HCT116 (cell line): ENCODE data around the gene IFT122. TPM values are rescaled to one million over a fixed set of nuclear protein-coding genes. Genes with fewer than 3 reads are reported as not detected.

ENCODE experiments used
- ATAC-seq: fragments of 200-7000 bp; cut with Tn5 transposase; 2 replicates; pipeline ENCODE4 v1.9.1; 2020; ENCODE audit warnings: mild to moderate bottlenecking, moderate library complexity
- BruUV-seq: library from RNA; stranded (reverse); fragments of 400-500 nt; replicated peaks from 2 replicates; lab custom pipeline; 2021; lab: Mats Ljungman, UMichigan
- CTCF ChIA-PET: fragments of 300-600 bp; sonication (Branson Sonifier 250); formaldehyde crosslinking; loops from one replicate; lab custom pipeline; 2021; ENCODE audit warnings: antibody characterized with exemption; lab: Charles Lee
- POLR2A ChIA-PET: fragments of 300-600, 350-600 bp; sonication (Branson Sonifier 250); formaldehyde crosslinking; loops from one replicate; lab custom pipeline; 2021; ENCODE audit warnings: antibody characterized with exemption; lab: Charles Lee
- RAD21 ChIA-PET, 2 experiments: fragments of 300-600 bp; sonication (Branson Sonifier 250); formaldehyde crosslinking; loops; one replicate each; lab custom pipeline; 2023; ENCODE audit warnings: low total read pairs in 2 of 2; ENCODE audit not compliant: uncharacterized antibody in 2 of 2, unreplicated experiment in 2 of 2, low non-redundant PET in 1 of 2; lab: Charles Lee
- DNase-seq: peaks from one replicate; pipeline ENCODE4 v3.0.0-alpha.2; 2010; ENCODE audit warnings: low read depth, low spot score
- H2AFZ ChIP-seq: fragments of 200-600 bp; shearing (Covaris generic), sonication (generic); 2 replicates; pipeline ENCODE4 v1.6.1; 2017; ENCODE audit warnings: low read depth, mixed run types, mixed read lengths, antibody characterized with exemption, low read length; ENCODE audit not compliant: poor library complexity, severe bottlenecking
- H3K27ac ChIP-seq: 2 replicates; pipeline ENCODE4 v1.5.1; 2012; ENCODE audit warnings: low read depth, low read length
- H3K27me3 ChIP-seq: fragments of 200-600 bp; sonication (generic); 2 replicates; pipeline ENCODE4 v1.6.1; 2016; ENCODE audit warnings: mixed run types, low read length, mixed read lengths; ENCODE audit not compliant: insufficient read depth
- H3K36me3 ChIP-seq, 2 experiments: fragments of 200-500 bp in 1 of 2; fragments of 200-600 bp in 1 of 2; sonication (Bioruptor generic) in 1 of 2; sonication (generic) in 1 of 2; 2 replicates each; pipeline versions ENCODE4 v1.5.1 to v1.6.1; 2014 to 2016; ENCODE audit warnings: low read length in 2 of 2, inconsistent platforms in 1 of 2, mixed read lengths in 1 of 2, mixed run types in 1 of 2; ENCODE audit not compliant: insufficient read depth in 2 of 2, control insufficient read depth in 1 of 2
- H3K4me1 ChIP-seq, 2 experiments: fragments of 200-600 bp in 1 of 2; sonication (generic) in 1 of 2; 2 replicates each; pipeline versions ENCODE4 v1.5.1 to v1.6.1; 2012 to 2017; ENCODE audit warnings: low read length in 2 of 2, inconsistent platforms in 1 of 2, mild to moderate bottlenecking in 1 of 2, mixed read lengths in 1 of 2, mixed run types in 1 of 2, moderate library complexity in 1 of 2; ENCODE audit not compliant: insufficient read depth in 2 of 2, control insufficient read depth in 1 of 2
- H3K4me2 ChIP-seq: fragments of 200-600 bp; sonication (generic); 2 replicates; pipeline ENCODE4 v1.6.1; 2017; ENCODE audit warnings: mixed run types, low read length, mixed read lengths
- H3K4me3 ChIP-seq, 2 experiments: fragments of 200-600 bp in 1 of 2; sonication (generic) in 1 of 2; replicated peaks in 1 of 2; 2 replicates each; pipeline ENCODE4 v1.5.1; 2011 to 2016; ENCODE audit warnings: low read length in 2 of 2, control low read depth in 1 of 2, low read depth in 1 of 2, mild to moderate bottlenecking in 1 of 2, mixed read lengths in 1 of 2, mixed run types in 1 of 2
- H3K79me2 ChIP-seq: fragments of 200-600 bp; sonication (generic); 2 replicates; pipeline ENCODE4 v1.6.1; 2017; ENCODE audit warnings: mild to moderate bottlenecking, mixed run types, low read length, moderate library complexity, mixed read lengths; ENCODE audit not compliant: insufficient read depth
- H3K9ac ChIP-seq: fragments of 200-600 bp; sonication (generic); 2 replicates; pipeline ENCODE4 v1.6.1; 2016; ENCODE audit warnings: low read length, mixed read lengths
- H3K9me2 ChIP-seq: fragments of 200-600 bp; sonication (generic), shearing (Covaris generic); 2 replicates; pipeline ENCODE4 v1.6.1; 2017; ENCODE audit warnings: mixed run types, mild to moderate bottlenecking, moderate library complexity; ENCODE audit not compliant: insufficient read depth
- H3K9me3 ChIP-seq, 2 experiments: fragments of 200-500 bp in 1 of 2; fragments of 200-600 bp in 1 of 2; sonication (Bioruptor generic) in 1 of 2; sonication (generic) in 1 of 2; 2 replicates each; pipeline ENCODE4 v1.6.1; 2014 to 2017; ENCODE audit warnings: low read length in 2 of 2, mixed read lengths in 2 of 2, inconsistent platforms in 1 of 2, low read depth in 1 of 2, mild to moderate bottlenecking in 1 of 2, mixed run types in 1 of 2, moderate library complexity in 1 of 2; ENCODE audit not compliant: control insufficient read depth in 1 of 2, insufficient read depth in 1 of 2
- H4K20me1 ChIP-seq: fragments of 200-600 bp; sonication (generic), shearing (Covaris generic); 2 replicates; pipeline ENCODE4 v1.6.1; 2017; ENCODE audit warnings: mixed run types, mild to moderate bottlenecking, moderate library complexity; ENCODE audit not compliant: insufficient read depth
- CEBPB ChIP-seq: IDR thresholded peaks from 2 replicates; pipeline ENCODE4 v1.6.1; 2012; ENCODE audit warnings: low read depth
- CTCF ChIP-seq, 3 experiments: fragments of 200-600 bp in 1 of 3; sonication (generic) in 1 of 3; IDR thresholded peaks in 2 of 3; conservative IDR thresholded peaks in 1 of 3; 2 replicates each; pipeline ENCODE4 v1.5.1; 2012 to 2017; ENCODE audit warnings: low read depth in 2 of 3, low read length in 2 of 3, antibody characterized with exemption in 1 of 3, borderline replicate concordance in 1 of 3, control low read depth in 1 of 3, mild to moderate bottlenecking in 1 of 3, mixed read lengths in 1 of 3, mixed run types in 1 of 3, moderate library complexity in 1 of 3; ENCODE audit not compliant: insufficient read depth in 1 of 3
- ELF1 ChIP-seq: IDR thresholded peaks from 2 replicates; pipeline ENCODE4 v1.6.1; 2012; ENCODE audit warnings: low read depth, borderline replicate concordance
- RAD21 ChIP-seq: IDR thresholded peaks from 2 replicates; pipeline ENCODE4 v1.6.1; 2012; ENCODE audit warnings: low read depth, mild to moderate bottlenecking
- REST ChIP-seq: IDR thresholded peaks from 2 replicates; pipeline ENCODE4 v1.6.1; 2012; ENCODE audit warnings: low read depth
- YY1 ChIP-seq: IDR thresholded peaks from 2 replicates; pipeline ENCODE4 v1.6.1; 2011; ENCODE audit warnings: low read length, low read depth, moderate library complexity, mild to moderate bottlenecking; ENCODE audit not compliant: insufficient replicate concordance; ENCODE audit errors: extremely low read depth
- ZNF274 ChIP-seq: fragments of 200-500 bp; sonication (Bioruptor generic); IDR thresholded peaks from 2 replicates; pipeline ENCODE4 v1.6.1; 2014; ENCODE audit warnings: mild to moderate bottlenecking, low read depth, low read length, inconsistent platforms
- intact Hi-C: fragments of 100-400 bp; cut with micrococcal nuclease; formaldehyde crosslinking; loops from 2 replicates; pipeline ENCODE4 v1.10.0; 2022
- total RNA-seq: library from RNA; stranded (reverse); gene quantifications from one replicate; pipeline ENCODE4 v1.2.1, GENCODE V29; 2021; ENCODE audit not compliant: unreplicated experiment

The IFT122 gene
- total RNA-seq, 1 experiment from 2014 or later = 21.4 TPM

GRCh38 chr3:129559565-129560079, 119.6 kb downstream of the IFT122 start:
- Histone ChIP-seq H3K36me3 (no peaks in the 10 kb centered on the region; a peak in 1 of 4 replicates), H2AFZ (no peak overlapping the region), H3K9me3 (no peaks in the 10 kb centered on the region), H4K20me1 (no peaks in the 10 kb centered on the region), H3K4me1 (no peaks in the 10 kb centered on the region), H3K9ac (no peak overlapping the region), H3K4me3 (no peak overlapping the region), H3K27ac (no peak overlapping the region), H3K79me2 (no peaks in the 10 kb centered on the region), H3K9me2 (no peaks in the 10 kb centered on the region), H3K4me2 (no peak overlapping the region), H3K27me3 (no peaks in the 10 kb centered on the region)
- ATAC-seq (no peak), DNase-seq (no peak)
- no TSS peak for BruUV-seq
- TF ChIP-seq ELF1 = no peak
- TF ChIP-seq YY1 = no peak
- TF ChIP-seq REST = no peak
- TF ChIP-seq CTCF (IDR thresholded peaks at IDR 0.05 in 2 of 3, conservative IDR thresholded peaks at IDR 0.05 in 1 of 3; ENCODE audit: borderline replicate concordance in 1 of 3, insufficient read depth in 1 of 3, low read depth in 2 of 3, low read length in 2 of 3) = no peak
- TF ChIP-seq ZNF274 = no peak
- TF ChIP-seq RAD21 = no peak
- no peak for TF ChIP-seq CEBPB
- intact Hi-C loops = no loop called here
- POLR2A ChIA-PET = no interaction called here
- CTCF ChIA-PET = no interaction called here
- RAD21 ChIA-PET = no interaction called here
